Kidney (tissue), 14 donors: Measurements from ENCODE around the gene TSSK6. TPM values are rescaled to one million over a fixed set of nuclear protein-coding genes. Genes with fewer than 3 reads are reported as not detected.

Source experiments
- DNase-seq, 5 donors: peaks; one replicate each; pipeline ENCODE4 v3.0.0-alpha.2; 2013 to 2020
- FAIRE-seq: peaks from 2 replicates; lab custom pipeline; 2012; peaks lifted over from hg19 to GRCh38; lab: Jason Lieb, UNC
- H3K27ac ChIP-seq, 2 donors: one replicate each; pipeline ENCODE4 v1.7.0; 2013; ENCODE audit warnings: low read depth in 2 of 2, low read length in 2 of 2, inconsistent platforms in 1 of 2
- H3K27me3 ChIP-seq: one replicate; pipeline ENCODE4 v1.7.1; 2013; ENCODE audit warnings: low read length, inconsistent platforms; ENCODE audit not compliant: control insufficient read depth, insufficient read depth
- H3K36me3 ChIP-seq, 3 donors: one replicate each; pipeline versions ENCODE4 v1.7.0 to v1.7.1; 2013; ENCODE audit warnings: low read length in 3 of 3, control low read depth in 1 of 3, inconsistent platforms in 1 of 3; ENCODE audit not compliant: insufficient read depth in 3 of 3, control insufficient read depth in 2 of 3
- H3K4me1 ChIP-seq, 3 donors: one replicate each; pipeline versions ENCODE4 v1.7.0 to v1.7.1; 2013; ENCODE audit warnings: low read length in 3 of 3, inconsistent platforms in 1 of 3, low read depth in 1 of 3; ENCODE audit not compliant: control insufficient read depth in 2 of 3, insufficient read depth in 2 of 3
- H3K4me3 ChIP-seq, 3 donors: one replicate each; pipeline versions ENCODE4 v1.7.0 to v1.8.1; 2013; ENCODE audit warnings: low read length in 3 of 3, control low read depth in 1 of 3, inconsistent platforms in 1 of 3
- H3K9ac ChIP-seq, 3 donors: one replicate each; pipeline versions ENCODE4 v1.7.0 to v1.7.1; 2013; ENCODE audit warnings: low read length in 3 of 3, control low read depth in 1 of 3, inconsistent platforms in 1 of 3
- H3K9me3 ChIP-seq, 3 donors: one replicate each; pipeline versions ENCODE4 v1.7.0 to v1.7.1; 2013; ENCODE audit warnings: low read length in 3 of 3, control low read depth in 1 of 3, inconsistent platforms in 1 of 3; ENCODE audit not compliant: control insufficient read depth in 2 of 3, insufficient read depth in 1 of 3
- CTCF ChIP-seq: IDR thresholded peaks from 3 replicates; pipeline ENCODE4 v1.5.1; 2012; ENCODE audit warnings: mild to moderate bottlenecking, moderate library complexity, borderline replicate concordance; ENCODE audit not compliant: insufficient read depth; ENCODE audit errors: extremely low read depth
- intact Hi-C: fragments of 100-400 bp; cut with DNase I; formaldehyde crosslinking; loops from one replicate; pipeline ENCODE4 v1.11.1; 2022
- polyA plus RNA-seq: library from polyadenylated mRNA; stranded (reverse); fragments of 350-450 nt; fragmentation: Illumina TruSeq; extraction: RNeasy Lipid Tissue Mini Kit (QIAGEN cat#74804); gene quantifications from one replicate; pipeline ENCODE4 v1.2.3, GENCODE V29; 2014; ENCODE audit warnings: low read depth, low replicate concordance; ENCODE audit not compliant: insufficient read depth
- total RNA-seq: library from RNA; stranded (reverse); fragmentation: NEBNext Ultra II Directional; extraction: Animal tissue kit (Norgen Biotek cat#: 25700); gene quantifications from one replicate; pipeline ENCODE4 v1.2.1, GENCODE V29; 2021
- donor health status: control.
- donor health status: control.
- donor health status: control.
- donor health status: control.
- donor health status: control.
- donor health status: DM: yes; HTN: yes; CAD: no.
- donor health status: Normal renal cell carcinoma (clear cell type).

Gene TSSK6
- total and polyA plus RNA-seq, 2 donors from 2014 or later: 1.4 to 3.7 TPM

GRCh38 chr19:19535311-19536191, 20.2 kb upstream of the TSSK6 start:
- Histone ChIP-seq H3K9ac (no peak overlapping the region), H3K4me1 (peaks cover 0 to 12% (median 5%) of the 10 kb centered on the region in 3 donors), H3K27ac (no peak overlapping the region), H3K4me3 (no peak overlapping the region), H3K9me3 (no peaks in the 10 kb centered on the region), H3K36me3 (no peaks in the 10 kb centered on the region), H3K27me3 (peaks cover 11% of the 10 kb centered on the region)
- intact Hi-C loops: loop anchor here (10.0 kb wide), 1 partner anchor 429 kb away; no protein-coding TSS in a partner anchor
- no peak for FAIRE-seq
- TF ChIP-seq CTCF: no peak
- peak in 1 of 5 donors; percentile 66 for DNase-seq

- no peak for TF ChIP-seq CTCF
- Histone ChIP-seq H3K9me3 (no peaks in the 10 kb centered on the region), H3K9ac (no peak overlapping the region), H3K27ac (no peak overlapping the region), H3K36me3 (no peaks in the 10 kb centered on the region), H3K4me3 (no peak overlapping the region), H3K4me1 (peaks cover 0 to 11% (median 5%) of the 10 kb centered on the region in 3 donors), H3K27me3 (peaks cover 11% of the 10 kb centered on the region)
- intact Hi-C loops: loop anchor here (5.0 to 10.0 kb wide), 2 partner anchors 108 to 430 kb away; partner anchors contain the start of gene GMIP
- DNase-seq (peak in 1 of 5 donors; percentile 63), FAIRE-seq (no peak)
Measured at GRCh38 chr19:19534556-19535265, 19.4 kb upstream of the TSSK6 start.

GRCh38 chr19:19533841-19534240, 18.5 kb upstream of the TSSK6 start:
- Histone ChIP-seq H3K4me3 (no peak overlapping the region), H3K9me3 (no peaks in the 10 kb centered on the region), H3K27ac (no peak overlapping the region), H3K36me3 (peaks cover 0 to 3% (median 0%) of the 10 kb centered on the region in 3 donors), H3K4me1 (peaks cover 0 to 10% (median 5%) of the 10 kb centered on the region in 3 donors), H3K27me3 (peaks cover 6% of the 10 kb centered on the region), H3K9ac (no peak overlapping the region)
- DNase-seq (no peak), FAIRE-seq (no peak)
- intact Hi-C loops: loop anchor here (5.0 to 10.0 kb wide), 2 partner anchors 108 to 431 kb away; partner anchors contain the start of gene GMIP
- no peak for TF ChIP-seq CTCF
